HG03097 (cell line): Measurements from ENCODE around the gene IQGAP2.
"Not testable (repeated sequence)": the region's sequence is repeated elsewhere in the genome, so short reads cannot be mapped to it uniquely, and the experiment has no call there.

Source experiments
- ATAC-seq: cut with Tn5 transposase; IDR thresholded peaks from one replicate; pipeline ENCODE4 v1.9.1; 2021; ENCODE audit not compliant: unreplicated experiment, low FRiP score

Gene IQGAP2

DNA sequence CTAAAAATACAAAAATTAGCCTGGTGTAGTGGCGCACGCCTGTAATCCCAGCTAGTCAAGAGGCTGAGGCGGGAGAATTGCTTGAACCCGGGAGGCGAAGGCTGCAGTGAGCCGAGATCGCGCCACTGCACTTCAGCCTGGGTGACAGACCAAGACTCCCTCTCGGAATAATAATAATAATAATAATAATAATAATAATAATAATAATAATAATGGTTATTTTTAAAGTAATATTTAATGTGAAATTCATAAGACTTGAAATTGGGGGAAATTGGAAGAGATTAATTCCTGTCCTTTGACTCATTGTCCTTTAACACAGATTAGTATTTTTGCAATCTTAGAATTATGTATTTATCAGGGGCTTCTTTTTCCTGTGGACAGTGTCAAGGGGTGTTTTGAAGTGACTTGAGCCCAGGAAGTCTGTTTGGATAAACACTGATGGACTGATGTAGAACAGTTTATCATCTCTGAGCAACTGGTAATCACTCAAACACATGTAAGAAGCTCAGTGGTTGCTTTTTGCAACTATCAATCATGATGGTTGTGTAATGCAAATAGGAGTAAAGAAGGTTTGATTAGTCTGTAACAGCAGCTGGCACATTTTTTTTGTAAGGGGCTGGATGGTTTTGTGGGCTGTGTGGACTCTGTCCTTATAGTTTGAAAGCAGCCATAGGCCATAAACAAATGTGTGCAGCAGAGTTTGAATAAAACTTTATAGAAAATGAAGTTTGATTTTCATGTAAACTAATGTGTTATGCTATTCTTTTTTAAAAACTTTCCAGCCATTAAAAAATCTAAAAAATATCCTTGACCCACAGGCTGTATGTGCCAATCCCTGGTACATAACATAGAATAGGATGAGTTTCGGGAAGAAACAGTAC, 126.6 kb downstream of the IQGAP2 start:
- ATAC-seq, result no peak

DNA sequence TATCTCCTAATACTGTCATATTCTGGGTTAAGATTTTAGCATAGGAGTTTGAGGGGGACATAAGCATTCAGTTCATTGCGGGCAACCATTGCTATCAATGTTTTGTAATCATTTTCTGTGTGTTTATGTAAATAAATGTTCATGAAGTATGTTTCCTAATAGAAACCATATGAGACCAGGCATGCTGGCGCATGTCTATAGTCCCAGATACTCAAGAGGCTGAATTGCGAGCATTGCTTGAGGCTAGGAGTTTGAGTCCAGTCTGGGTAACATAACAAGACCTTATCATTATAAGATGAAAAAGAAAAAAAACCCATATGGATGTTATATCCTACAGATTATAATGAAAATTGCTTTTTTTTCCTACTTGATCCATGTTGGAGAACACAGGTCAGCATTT, 129.0 kb downstream of the IQGAP2 start:
- no peak for ATAC-seq

DNA sequence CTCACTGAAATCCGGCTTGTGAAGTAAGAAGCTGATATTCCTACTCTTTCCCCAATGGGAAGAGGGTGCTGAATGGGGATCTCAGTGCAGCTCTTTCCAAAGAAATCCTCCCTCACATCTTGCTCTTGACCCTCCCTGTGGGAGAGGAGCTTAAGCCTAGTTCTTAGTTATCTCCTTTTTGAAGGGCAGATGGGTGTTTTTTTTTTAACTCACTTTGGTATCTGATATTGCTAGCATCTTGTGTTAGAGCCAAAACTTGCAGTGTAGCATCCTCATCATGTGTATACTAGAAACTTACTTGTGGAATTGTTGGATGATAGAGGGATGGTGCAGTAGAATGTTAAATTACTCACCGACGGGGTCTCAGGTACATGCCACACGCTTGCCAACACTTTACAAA, 129.9 kb downstream of the IQGAP2 start:
- no peak for ATAC-seq

DNA sequence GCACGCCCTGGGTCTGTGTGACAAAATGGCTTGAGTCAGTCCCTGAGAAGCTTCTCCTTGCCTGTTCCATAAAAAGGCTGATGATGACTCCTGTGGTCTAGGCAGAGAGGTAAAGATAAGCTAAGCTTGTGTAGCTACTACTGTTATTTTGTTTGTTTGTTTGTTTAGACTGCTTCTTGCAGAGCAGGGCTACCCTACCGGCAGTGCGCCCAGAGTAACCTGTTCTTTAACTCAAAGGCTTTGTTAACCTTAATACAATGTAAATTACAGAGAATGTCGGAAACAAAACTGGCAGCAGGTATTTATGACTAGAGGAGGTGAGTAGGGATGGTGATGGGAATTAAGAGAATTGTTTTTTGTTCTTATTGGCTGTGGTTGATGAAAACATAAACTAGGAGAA, 132.5 kb downstream of the IQGAP2 start:
- ATAC-seq, result no peak

DNA sequence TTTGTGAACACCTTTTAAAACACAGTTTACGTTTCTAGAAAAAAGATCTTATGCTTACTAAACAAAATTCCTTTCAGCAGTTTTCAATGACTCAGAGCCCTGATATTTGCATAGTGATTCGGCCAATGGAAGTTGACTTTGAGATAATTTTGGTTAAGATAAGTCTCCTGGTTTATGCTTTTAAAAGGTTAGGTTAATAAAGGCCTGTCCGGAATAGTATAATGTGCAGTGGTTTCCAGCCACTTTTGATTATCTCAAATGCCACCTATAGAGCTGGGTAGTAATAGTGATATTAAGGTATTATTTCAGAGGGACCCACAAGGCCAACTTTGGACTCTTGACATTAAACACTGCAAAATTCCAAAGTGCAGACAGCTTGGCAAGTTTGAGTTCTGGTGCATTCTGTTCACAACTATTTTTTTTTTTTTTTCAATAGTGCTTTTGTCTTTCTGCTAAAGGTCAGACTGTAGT, 134.0 kb downstream of the IQGAP2 start:
- no peak for ATAC-seq

DNA sequence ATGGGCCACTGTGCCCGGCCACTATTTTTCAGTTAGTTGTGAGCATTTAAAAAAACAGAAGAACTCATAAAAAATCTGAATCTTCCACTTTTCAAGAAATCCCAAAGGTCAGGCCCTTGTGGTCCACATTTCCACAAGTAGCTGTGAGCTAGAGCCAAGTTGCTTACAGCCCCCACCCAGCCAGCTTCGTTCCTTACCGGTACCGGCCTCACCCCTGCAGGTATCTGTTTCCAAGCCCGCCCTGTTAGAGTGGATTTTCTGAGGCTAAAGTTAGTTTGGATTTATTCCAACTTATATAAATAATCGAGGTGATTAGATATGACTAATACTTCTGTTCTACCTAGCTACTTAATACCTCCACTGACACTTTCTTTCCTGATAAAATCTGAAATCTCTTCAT, 139.2 kb downstream of the IQGAP2 start:
- ATAC-seq, result no peak

DNA sequence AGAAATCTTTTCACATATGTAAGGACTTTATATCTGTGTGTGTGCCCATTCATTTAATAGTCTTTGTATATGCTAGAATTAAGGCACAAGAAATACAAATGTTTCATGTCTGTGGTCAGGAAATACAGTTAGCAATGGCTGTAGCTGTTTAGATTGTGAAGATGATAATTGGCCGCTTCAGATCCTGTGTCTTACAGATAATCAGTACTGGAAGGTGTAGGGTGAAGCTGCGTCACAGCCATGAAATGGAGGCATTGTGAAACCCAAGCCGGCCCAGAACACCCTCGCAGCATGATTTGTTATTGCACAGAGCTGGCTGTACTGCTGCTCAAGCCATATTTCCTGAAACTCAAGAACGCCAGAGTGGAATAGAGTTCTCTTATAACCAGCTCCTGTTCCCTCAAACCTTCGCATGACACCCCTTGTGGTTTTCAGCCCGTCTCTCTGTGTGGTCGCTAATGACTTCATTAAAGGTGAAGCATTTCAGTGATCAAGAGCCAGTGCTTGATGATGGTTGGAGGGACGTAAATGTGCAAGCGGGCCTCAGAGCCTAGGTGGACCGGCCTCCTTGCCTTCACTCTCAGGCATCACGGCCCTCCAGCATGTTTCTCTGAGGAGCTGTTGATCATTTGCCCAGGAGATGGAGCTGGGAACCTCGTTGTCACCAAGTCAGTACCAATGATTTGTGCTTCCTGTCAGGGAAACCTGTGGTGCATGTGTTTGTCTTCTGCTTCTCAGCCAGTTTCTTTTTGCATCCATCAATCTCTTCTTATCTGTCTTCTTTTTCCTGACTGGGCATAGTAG, 140.0 kb downstream of the IQGAP2 start:
- no peak for ATAC-seq

DNA sequence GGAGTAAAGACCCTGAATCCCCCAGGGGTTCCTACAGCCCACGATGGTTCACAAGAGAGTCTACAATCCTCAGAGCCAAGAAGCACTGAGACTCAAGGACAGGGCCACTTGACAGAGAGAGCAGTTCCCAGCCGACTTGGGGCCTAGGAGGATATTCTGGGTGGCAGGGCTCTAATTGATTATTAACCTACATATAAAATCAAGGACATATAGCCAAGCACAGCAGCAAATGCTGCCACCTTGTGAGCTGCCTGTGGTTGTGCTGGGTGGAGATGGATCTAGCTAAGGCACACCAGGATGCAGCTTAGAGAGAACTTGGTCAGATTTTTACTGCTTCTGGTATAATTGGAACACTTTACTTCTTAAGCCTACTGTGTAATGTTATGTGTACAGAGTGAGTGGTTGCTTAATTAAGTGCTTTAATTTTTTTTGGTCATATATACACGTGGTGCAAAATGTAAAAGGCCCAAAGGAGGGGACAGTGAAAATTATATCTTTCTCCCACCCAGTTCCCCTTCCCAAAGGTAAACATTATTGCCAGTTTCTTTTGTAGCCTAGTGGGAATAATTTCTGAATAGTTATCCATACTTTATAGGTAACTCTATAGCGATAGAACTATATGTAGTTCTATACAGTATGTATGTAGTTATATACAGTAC, 141.3 kb downstream of the IQGAP2 start:
- ATAC-seq, result peak; percentile 44

DNA sequence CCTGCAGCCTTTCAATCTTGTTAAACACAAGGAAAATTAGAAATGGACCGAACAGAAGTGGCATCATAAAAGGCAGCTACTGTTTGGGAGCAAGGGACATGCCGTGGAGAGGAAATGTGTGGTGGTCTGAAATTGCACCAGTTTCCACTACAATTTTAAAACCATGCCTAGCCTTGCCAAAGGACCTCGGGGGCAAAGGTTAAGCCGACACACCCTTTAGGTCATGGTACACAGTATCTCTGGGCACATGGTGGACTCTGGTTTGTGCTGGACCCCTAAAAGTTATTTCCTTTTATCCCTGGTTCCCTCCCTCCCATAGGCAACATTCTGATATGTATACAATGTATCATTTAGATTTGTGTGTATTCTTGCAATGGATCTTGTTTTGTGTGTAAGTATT, 142.1 kb downstream of the IQGAP2 start:
- no peak for ATAC-seq

DNA sequence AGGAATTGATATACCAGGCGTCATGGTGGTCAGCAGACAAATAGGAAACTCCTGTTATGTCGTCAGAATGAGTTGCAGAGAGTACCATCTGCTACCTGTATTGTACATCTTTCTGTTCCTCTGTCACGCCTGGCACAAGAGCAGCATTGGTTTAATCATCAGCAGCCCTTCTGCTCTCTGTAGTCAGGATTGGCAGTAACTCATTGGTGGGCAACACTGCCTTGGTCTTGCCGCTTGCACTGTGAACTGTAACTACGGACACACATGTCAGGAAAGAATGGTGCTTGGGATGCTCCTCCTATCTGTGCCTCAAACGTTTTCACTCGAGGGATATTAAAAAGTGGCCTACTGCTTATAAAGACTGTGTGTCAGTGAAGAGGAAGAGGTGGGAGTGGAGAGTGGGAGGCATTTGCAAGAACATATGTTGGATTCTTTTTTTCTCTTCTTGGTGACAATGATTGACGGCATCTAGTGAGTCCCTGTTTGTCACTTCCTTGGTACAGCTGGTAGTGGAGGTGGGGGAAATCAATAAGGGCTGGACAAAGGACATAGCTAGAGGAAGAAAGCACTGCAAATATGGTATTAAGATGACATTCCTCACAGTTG, 143.5 kb downstream of the IQGAP2 start:
- no peak for ATAC-seq

DNA sequence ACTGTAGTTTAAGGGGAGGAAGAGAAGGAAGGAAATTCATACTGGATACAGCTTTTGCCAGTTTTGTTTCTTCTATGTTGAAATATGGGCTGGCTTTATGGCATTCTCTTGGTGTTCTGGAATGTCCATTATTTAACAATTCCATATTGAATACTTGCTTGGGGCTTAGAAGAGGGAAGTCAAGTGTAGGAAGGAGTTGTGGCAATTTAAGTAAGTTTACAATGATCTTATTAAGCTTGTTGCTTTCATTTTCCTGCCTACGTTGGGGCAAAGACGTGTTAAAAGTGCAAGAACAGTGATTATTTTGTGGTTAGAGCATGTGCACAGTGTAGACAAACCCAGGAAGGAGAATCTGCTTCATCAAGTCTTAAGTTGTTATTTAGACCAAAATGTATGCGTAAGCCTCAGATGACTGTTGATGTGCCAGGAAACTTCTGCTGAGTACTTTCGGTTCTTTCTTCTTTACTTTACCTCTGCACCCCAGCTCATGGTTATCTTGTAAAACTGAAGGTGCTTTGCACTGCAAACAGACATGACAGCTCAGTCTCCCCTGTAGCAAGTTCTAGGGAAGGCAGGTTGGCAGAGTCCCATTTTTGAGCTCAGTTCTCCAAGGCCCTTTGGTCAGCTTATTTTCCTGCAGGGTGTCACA, 144.3 kb downstream of the IQGAP2 start:
- peak; percentile 42 for ATAC-seq

DNA sequence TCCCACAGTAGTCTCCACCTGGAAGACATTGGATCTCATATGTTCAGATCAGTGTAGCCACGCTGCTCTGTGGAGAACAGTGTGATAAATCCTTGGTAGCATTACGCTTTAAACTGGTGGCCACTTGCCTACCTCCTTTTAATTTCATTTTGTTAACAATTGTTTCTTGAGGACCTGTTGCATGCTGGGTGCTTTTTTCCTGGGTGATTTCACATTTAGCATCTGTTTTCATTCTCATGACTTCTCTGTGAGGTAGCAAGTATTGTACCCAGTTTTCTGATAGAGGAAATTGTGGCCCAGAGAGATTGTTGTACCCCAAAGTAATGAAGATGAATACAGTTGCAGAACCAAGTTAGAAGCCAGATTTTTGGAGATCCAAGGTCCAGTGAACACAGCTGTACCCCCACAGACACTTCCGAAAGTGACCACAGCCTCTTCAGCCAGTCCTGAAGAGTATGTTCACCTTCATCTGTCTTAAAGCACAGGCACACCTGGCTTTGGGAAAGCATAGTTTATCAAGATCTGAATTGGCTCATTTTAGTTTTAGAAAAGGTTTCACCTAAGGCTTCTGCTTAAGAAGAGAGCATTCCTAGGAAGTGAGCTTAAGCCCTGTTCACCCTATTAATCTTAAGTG, 144.9 kb downstream of the IQGAP2 start:
- no peak for ATAC-seq

DNA sequence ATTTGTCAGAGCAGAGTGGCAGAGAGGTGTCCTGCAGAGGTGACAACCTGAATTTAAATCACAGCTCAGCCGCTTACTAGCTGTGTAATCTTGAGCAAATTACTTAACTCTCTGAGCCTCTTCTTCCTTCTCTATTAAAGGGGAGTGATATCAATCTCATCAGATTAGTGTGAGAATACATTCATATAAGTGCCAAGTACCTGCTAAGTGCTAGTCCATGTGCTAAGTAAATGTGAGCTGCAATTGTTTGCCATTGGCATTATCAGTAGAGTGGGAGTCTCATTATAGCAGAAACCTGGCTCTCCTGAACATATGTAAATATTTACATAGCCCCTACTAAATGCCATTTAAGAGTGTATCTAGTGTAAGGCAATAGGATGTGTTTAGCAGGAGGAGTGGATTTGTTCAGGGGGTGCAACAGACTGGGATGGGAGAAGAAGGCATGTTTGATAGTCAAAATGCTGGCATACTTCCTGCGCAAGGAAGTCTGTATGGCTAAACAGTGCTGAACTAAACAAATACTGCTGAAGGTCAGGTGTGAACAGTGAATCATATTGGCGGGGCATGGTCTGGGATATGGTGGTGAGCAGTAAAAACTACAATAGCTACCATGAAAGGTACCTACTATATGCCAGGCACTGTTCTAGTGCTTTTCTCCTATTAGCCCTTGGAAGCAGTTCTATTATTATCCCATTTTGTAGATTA, 145.6 kb downstream of the IQGAP2 start:
- no peak for ATAC-seq

DNA sequence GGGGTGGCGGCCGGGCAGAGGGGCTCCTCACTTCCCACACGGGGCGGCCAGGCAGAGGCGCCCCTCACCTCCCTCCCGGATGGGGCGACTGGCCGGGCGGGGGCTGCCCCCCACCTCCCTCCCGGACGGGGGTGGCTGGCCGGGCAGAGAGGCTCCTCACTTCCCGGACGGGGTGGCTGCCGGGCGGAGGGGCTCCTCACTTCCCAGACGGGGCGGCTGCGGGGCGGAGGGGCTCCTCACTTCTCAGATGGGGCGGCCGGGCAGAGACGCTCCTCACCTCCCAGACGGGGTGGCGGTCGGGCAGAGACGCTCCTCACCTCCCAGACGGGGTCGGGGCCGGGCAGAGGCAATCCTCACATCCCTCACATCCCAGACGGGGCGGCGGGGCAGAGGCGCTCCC, 147.8 kb downstream of the IQGAP2 start:
- ATAC-seq, result not testable (repeated sequence)

DNA sequence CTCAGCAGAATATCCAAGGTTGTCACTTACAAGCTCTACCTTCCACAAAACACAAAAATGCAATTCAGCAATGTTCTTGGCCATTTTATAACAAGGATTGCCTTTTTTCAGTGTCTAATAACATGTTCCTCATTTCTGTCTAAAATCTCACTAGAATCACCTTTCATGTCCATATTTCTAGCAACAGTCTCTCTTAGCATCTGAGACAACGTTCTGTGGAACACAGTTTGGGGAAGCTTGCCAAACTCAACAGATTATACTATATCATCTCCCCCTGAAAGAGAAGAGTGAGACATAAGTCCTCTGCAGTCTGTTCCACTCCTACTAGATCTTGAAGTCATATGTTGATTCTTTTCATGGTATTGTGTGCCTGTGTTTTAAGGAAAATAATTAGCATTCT, 149.5 kb downstream of the IQGAP2 start:
- no peak for ATAC-seq

DNA sequence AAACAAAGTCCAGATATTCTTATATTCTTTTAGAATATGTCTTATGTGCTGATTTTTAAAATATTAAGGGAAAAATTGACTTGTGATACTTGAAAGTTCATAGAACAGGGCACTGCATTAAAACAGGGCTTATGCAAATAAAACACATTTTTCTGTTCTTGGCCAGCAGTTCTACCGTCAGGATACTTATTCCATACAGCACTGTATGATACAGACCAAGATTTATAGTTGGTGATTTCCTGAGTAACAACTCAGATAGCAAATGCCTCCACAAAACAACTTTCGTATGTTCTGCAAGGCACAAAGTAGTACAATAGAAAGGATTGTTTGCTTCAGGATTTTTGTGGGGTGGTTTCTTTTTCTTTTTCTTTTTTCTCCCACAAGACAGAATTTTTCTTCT, 150.2 kb downstream of the IQGAP2 start:
- no peak for ATAC-seq

DNA sequence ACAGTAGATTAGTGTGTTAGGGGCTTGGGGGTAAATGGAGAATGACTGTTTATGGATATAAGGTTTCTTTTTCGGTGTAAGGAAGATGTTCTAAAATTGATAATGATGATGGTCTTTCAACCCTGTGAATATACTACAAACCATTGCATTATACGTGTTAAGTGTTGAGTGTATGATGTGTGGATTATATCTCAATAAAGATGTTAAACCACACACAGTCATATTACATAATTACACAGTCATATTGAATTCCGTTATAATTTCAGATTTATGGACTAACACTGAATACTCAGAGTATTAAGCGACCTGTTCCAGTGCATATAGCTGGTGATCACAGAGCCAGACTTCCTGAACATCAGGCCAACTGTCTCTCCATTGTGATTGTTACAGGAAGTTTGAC, 152.0 kb downstream of the IQGAP2 start:
- no peak for ATAC-seq

DNA sequence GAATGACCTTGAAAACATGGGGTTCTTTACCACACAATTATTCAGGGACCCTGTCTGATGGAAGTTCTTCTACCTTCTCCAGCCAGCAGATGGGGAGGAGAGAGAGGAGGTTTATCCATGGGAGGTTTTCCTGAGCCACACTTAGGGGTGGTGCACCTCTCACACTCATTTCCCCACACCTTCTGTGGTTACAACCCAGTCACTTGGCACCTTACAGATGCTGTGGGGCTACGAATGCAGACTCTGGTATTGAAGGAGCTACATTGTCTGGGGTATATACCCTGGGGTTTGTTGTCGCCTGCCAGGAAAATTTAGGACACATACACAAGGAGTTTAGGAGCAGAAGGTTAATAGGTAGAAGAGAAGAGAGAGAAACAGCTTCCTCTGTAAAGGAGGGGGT, 152.6 kb downstream of the IQGAP2 start:
- ATAC-seq, result no peak

DNA sequence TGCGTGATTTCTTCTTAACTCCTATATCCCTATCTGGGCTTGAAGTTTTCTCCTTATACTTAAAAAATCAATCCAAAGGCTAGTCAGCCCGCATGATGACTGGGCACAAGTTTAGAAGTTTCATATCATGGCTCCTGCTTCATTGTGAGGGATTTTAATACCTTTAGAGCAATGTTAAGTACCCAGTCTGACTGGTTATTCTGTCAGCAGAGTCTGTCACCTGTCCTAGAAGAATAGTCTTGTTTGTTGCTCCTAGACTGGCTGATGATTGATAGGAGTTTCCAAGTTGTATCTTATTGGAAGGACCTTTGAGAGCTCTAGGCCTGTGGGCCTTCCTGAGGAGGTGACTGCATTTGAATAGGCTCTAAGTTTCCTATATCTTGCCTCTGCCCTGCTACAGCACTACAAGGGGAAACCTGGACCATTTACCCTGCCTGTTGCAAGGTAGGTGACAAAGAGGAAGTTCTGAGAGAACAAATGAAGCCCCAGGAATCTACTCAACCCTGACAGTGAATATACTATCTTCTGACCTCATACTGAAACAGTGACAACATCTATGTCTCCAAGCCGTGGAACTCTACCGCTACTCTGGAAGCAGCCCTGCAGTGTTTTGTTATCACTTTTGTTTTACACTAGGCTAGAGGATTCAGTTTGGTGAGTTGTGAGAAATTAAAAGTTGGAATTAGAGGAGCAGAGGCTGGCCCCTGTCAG, 153.6 kb downstream of the IQGAP2 start:
- ATAC-seq, result peak; percentile 86
